GM10847 (cell line): ENCODE measurements around the gene HTR2C.

ENCODE experiments used
- POLR2A ChIP-seq: IDR thresholded peaks from 2 replicates; pipeline ENCODE4 v1.6.1; 2011; ENCODE audit not compliant: insufficient read length; ENCODE audit errors: extremely low read depth

The HTR2C gene

GRCh38 chrX:114583646-114584374 lies at the start of gene HTR2C:
Gene HTR2C, plus strand, starts transcription at chrX:114584086. Its CDS starts 142,851 bp downstream, at chrX:114726937.
- TF ChIP-seq POLR2A = no peak

- TF ChIP-seq POLR2A = no peak
These were observed 3.5 kb upstream of the HTR2C start for GRCh38 chrX:114580336-114580735.

DNA sequence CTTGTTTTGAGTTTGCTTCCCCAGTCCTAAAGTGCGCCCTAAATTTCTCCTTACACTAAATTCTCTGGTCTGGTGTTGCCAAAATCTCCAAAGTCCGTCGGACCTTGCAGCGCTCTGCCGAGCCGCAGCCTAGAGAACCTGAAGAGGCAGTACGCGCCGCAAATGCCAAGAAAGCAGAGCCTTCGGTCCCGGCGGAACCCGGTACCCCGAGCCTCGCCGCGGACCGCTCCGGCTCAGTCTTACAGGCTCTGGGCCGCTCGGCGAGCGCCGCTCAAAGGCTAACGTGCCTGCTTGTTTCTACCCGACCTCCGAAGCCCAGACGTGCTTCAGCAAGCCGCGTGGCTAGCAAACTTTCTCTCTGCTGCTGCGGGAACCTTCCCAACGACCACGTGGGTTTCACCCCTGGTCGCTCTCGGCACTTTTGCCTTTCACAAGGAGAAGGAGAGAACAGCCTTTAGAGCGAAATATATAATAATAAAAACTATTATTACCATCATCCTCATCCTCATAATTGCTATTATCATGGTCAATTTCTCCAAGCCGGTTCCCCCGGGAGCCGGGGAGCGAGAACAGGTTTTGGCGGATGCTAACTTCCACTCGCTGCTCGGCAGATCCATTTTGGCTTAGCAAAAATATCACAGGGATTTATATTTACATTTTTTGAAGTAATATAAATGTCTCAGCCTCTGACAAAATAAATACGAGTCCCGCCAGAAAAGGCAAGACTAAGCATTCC lies 2.2 kb upstream of the HTR2C start:
- TF ChIP-seq POLR2A = no peak

- no peak for TF ChIP-seq POLR2A
These were observed 1.6 kb upstream of the HTR2C start for GRCh38 chrX:114582264-114582632.

DNA sequence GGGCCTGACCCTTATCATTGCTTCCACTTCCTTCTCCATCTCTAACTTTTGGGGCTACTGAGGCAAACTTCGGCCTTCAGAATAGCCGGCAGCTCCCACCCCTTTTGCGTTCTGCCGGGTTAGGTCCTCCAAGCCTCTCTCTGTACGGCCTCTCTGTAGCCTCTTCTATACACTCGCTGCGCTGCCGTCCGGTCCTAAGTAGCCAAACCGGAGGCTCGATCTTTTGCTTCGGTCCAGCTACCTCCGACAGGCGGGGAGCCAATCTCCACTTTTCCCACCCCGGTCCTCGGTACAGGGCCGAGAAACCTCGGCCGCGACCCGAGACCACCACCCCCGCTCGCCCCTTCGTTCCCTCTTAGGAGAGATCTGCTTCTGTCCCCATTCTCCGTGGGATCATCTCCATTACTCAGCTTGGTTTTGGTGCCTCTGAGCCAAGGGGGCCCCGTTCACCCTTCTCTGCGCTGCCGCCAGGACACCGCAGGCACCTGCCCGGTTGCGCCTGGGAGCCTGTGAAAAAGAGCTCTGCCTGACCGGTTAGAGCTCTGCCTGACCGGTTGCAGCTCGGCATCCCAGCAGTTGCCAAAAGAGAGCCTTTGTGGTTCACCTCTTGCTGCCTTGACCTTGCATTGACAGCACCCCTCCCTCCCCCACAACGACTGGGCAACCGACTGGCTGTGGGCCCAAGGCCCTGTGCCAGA lies 1.0 kb upstream of the HTR2C start:
- TF ChIP-seq POLR2A = no peak

DNA sequence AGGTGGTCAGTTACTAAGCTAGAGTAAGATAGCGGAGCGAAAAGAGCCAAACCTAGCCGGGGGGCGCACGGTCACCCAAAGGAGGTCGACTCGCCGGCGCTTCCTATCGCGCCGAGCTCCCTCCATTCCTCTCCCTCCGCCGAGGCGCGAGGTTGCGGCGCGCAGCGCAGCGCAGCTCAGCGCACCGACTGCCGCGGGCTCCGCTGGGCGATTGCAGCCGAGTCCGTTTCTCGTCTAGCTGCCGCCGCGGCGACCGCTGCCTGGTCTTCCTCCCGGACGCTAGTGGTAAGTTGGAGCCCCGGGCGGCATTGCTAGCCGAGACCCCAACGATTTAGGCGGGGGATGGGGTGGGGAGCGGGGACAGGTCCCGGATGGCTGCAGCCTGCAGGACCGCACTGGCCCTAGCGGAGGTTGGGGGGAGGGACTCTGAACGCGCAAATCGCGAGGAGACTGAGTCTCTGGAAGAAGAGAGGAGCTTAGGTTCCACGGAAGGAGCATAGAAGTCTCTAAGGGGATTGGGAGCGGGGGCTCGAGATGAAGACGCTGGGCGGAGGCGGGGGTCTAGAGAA lies 573 bp downstream of the HTR2C start:
- no peak for TF ChIP-seq POLR2A

- no peak for TF ChIP-seq POLR2A
These were observed 1.3 kb downstream of the HTR2C start for GRCh38 chrX:114584983-114585842.

DNA sequence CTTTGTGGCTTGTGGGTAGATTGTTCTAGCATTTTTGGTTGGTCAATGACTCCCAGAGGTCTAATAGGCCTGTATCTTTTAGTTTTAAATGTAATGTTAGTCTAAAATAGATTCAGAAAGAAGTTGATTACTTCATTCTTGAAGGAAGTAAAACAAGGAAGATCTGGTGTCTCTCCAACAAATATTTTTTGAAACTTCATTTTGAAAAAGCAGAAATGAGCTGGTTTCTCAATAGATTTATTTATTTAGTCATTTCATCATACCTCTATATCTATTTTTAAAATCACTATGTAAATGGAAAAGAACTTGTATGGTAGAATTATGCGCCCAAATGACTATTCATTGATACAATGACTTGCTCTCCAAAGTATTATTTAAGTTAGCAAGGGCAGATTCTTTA lies 7.2 kb downstream of the HTR2C start:
- no peak for TF ChIP-seq POLR2A

DNA sequence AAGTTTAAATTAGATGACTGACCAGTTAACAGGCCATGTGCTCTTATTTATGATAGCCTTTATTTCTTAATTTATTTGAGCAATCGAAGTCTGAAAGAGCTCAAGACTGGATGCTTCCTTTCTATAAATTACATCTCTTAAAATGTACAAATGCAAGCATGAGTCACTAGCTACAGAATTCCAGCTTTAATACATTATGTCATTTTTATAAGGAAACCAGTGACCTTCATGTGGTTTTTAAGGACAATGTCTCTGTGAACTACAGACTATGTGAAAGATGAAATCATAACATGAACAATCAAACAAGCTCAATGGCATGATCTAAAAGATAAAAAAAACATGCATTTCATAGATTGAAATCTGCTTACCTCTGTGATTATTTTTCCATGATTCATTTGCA lies 15.4 kb downstream of the HTR2C start:
- TF ChIP-seq POLR2A = no peak

DNA sequence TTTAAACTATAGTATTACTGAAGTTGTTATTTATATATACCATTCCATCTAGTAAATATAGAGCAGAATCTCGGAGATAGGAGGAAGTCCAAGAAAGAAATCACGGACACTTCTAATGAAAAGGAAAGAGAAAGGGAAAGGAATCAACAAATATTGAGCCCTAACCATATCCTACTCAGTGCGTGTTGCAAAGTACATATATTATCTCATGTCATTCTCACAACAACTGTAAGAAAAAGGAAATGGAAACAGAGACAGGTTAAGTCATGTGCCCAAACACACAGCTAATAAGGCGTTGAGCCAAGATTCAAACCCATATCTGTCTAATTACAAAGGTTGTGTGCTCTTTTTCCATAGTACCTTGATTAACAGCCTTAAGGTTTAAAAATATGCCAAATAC lies 16.0 kb downstream of the HTR2C start:
- no peak for TF ChIP-seq POLR2A

- TF ChIP-seq POLR2A = no peak
These were observed 27.2 kb downstream of the HTR2C start for GRCh38 chrX:114611018-114611619.

GRCh38 chrX:114615765-114616164 lies 31.9 kb downstream of the HTR2C start:
- TF ChIP-seq POLR2A = no peak

GRCh38 chrX:114619874-114620273 lies 36.0 kb downstream of the HTR2C start:
- no peak for TF ChIP-seq POLR2A

GRCh38 chrX:114626323-114626722 lies 42.4 kb downstream of the HTR2C start:
- no peak for TF ChIP-seq POLR2A
